IMR-90 (cell line): ENCODE data around the gene TP53AIP1. TPM values are rescaled to one million over a fixed set of nuclear protein-coding genes. Genes with fewer than 3 reads are reported as not detected.
A peak's percentile ranks its signal among the peaks of the same experiment; 100 is the strongest.

Experiments
- ATAC-seq: fragments of 200-7000 bp; cut with Tn5 transposase; 2 replicates; pipeline ENCODE4 v1.9.1; 2020; ENCODE audit warnings: low read depth, mild to moderate bottlenecking, moderate library complexity
- BruUV-seq: library from RNA; stranded (reverse); fragments of 400-500 nt; replicated peaks from 2 replicates; lab custom pipeline; 2021; lab: Mats Ljungman, UMichigan
- CTCF ChIA-PET: fragments of 300-600 bp; formaldehyde crosslinking; extraction: SDS; loops from one replicate; lab custom pipeline; 2021; ENCODE audit warnings: antibody characterized with exemption; lab: Yijun Ruan, JAX
- POLR2A ChIA-PET: fragments of 300-600 bp; sonication (Branson Sonifier 250); formaldehyde crosslinking; loops from one replicate; lab custom pipeline; 2022; ENCODE audit warnings: antibody characterized with exemption; ENCODE audit not compliant: unreplicated experiment; lab: Charles Lee
- DNase-seq: peaks from one replicate; pipeline ENCODE4 v3.0.0; 2013
- H2AFZ ChIP-seq: replicated peaks from 2 replicates; pipeline ENCODE3; 2013; ENCODE audit warnings: low read length, mild to moderate bottlenecking; ENCODE audit not compliant: poor library complexity
- H2AK5ac ChIP-seq: 2 replicates; pipeline ENCODE4 v1.6.1; 2013; ENCODE audit warnings: low read depth, low read length, inconsistent platforms
- H2AK9ac ChIP-seq: replicated peaks from 2 replicates; pipeline ENCODE3; 2013; ENCODE audit warnings: mild to moderate bottlenecking, low read depth, low read length, moderate library complexity; ENCODE audit not compliant: poor library complexity
- H2BK120ac ChIP-seq: 2 replicates; pipeline ENCODE4 v1.6.1; 2013; ENCODE audit warnings: low read depth, low read length, inconsistent platforms
- H2BK15ac ChIP-seq: 3 replicates; pipeline ENCODE4 v1.6.1; 2013; ENCODE audit warnings: low read depth, low read length, inconsistent platforms
- H2BK20ac ChIP-seq: 2 replicates; pipeline ENCODE4 v1.6.1; 2013; ENCODE audit warnings: low read depth, mild to moderate bottlenecking, inconsistent platforms, low read length, moderate library complexity
- H2BK5ac ChIP-seq: 2 replicates; pipeline ENCODE4 v1.6.1; 2013; ENCODE audit warnings: mild to moderate bottlenecking, low read depth, low read length, inconsistent platforms; ENCODE audit not compliant: poor library complexity, severe bottlenecking
- H3K14ac ChIP-seq: replicated peaks from 2 replicates; pipeline ENCODE4 v1.6.1; 2013; ENCODE audit warnings: low read depth, low read length, inconsistent platforms
- H3K18ac ChIP-seq: 2 replicates; pipeline ENCODE4 v1.6.1; 2013; ENCODE audit warnings: low read depth, low read length, control low read depth
- H3K23ac ChIP-seq: 2 replicates; pipeline ENCODE4 v1.6.1; 2013; ENCODE audit warnings: low read depth, low read length, inconsistent platforms
- H3K27ac ChIP-seq: 2 replicates; pipeline ENCODE4 v1.5.1; 2013; ENCODE audit warnings: mild to moderate bottlenecking, control low read depth, low read length; ENCODE audit not compliant: insufficient read depth
- H3K27me3 ChIP-seq: 2 replicates; pipeline ENCODE4 v1.6.1; 2013; ENCODE audit warnings: low read length; ENCODE audit not compliant: control insufficient read depth, insufficient read depth
- H3K36me3 ChIP-seq: 2 replicates; pipeline ENCODE4 v1.6.1; 2013; ENCODE audit warnings: low read length, mixed read lengths; ENCODE audit not compliant: control insufficient read depth, insufficient read depth
- H3K4ac ChIP-seq: 2 replicates; pipeline ENCODE4 v1.6.1; 2013; ENCODE audit warnings: low read depth, low read length, inconsistent platforms
- H3K4me1 ChIP-seq: 2 replicates; pipeline ENCODE4 v1.6.1; 2013; ENCODE audit warnings: low read length, mixed read lengths; ENCODE audit not compliant: control insufficient read depth, insufficient read depth
- H3K4me2 ChIP-seq: 2 replicates; pipeline ENCODE4 v1.6.1; 2013; ENCODE audit warnings: low read depth, mild to moderate bottlenecking, control low read depth, low read length, moderate library complexity
- H3K4me3 ChIP-seq: 2 replicates; pipeline ENCODE4 v1.5.1; 2013; ENCODE audit warnings: low read depth, mild to moderate bottlenecking, control low read depth, low read length, moderate library complexity; ENCODE audit not compliant: insufficient read depth
- H3K56ac ChIP-seq: 2 replicates; pipeline ENCODE4 v1.6.1; 2013; ENCODE audit warnings: low read length, inconsistent platforms; ENCODE audit not compliant: insufficient read depth; ENCODE audit errors: extremely low read depth
- H3K79me1 ChIP-seq, 2 experiments: 2 replicates each; pipeline ENCODE4 v1.6.1; 2013; ENCODE audit warnings: low read length in 2 of 2, inconsistent platforms in 1 of 2, low read depth in 1 of 2
- H3K9ac ChIP-seq: 2 replicates; pipeline ENCODE4 v1.6.1; 2013; ENCODE audit warnings: low read depth, low read length, control low read depth
- H3K9me1 ChIP-seq: 2 replicates; pipeline ENCODE4 v1.6.1; 2013; ENCODE audit warnings: low read length, inconsistent platforms; ENCODE audit not compliant: insufficient read depth
- H3K9me3 ChIP-seq: 2 replicates; pipeline ENCODE4 v1.6.1; 2013; ENCODE audit warnings: low read length; ENCODE audit not compliant: control insufficient read depth, insufficient read depth
- H4K20me1 ChIP-seq: 2 replicates; pipeline ENCODE4 v1.6.1; 2013; ENCODE audit warnings: low read length, inconsistent platforms; ENCODE audit not compliant: insufficient read depth
- H4K5ac ChIP-seq: 2 replicates; pipeline ENCODE4 v1.6.1; 2013; ENCODE audit warnings: mild to moderate bottlenecking, low read depth, low read length, control low read depth
- H4K8ac ChIP-seq, 2 experiments: 2 replicates each; pipeline ENCODE4 v1.6.1; 2013; ENCODE audit warnings: low read depth in 2 of 2, low read length in 2 of 2, control low read depth in 1 of 2, inconsistent platforms in 1 of 2
- H4K91ac ChIP-seq: 2 replicates; pipeline ENCODE4 v1.6.1; 2013; ENCODE audit warnings: low read depth, low read length, inconsistent platforms; ENCODE audit not compliant: insufficient read depth
- CEBPB ChIP-seq: IDR thresholded peaks from 2 replicates; pipeline ENCODE4 v1.6.1; 2012; ENCODE audit warnings: low read depth, low read length, improper control_type of control experiment
- NFE2L2 ChIP-seq: fragments of 150-350 bp; IDR thresholded peaks from 2 replicates; pipeline ENCODE4 v1.6.1; 2016; ENCODE audit warnings: low read depth, mild to moderate bottlenecking, low read length
- SMC3 ChIP-seq: fragments of 150-350 bp; IDR thresholded peaks from 2 replicates; pipeline ENCODE4 v1.6.1; 2016; ENCODE audit warnings: low read depth, mild to moderate bottlenecking, antibody characterized with exemption, low read length, moderate library complexity
- USF2 ChIP-seq: fragments of 150-350 bp; IDR thresholded peaks from 2 replicates; pipeline ENCODE4 v1.6.1; 2017; ENCODE audit warnings: mild to moderate bottlenecking, antibody characterized with exemption, low read length, low read depth
- WGBS, 2 experiments: methylation state at CpG; one replicate each; pipeline versions ENCODE4 v1.1.5 to v1.1.7; 2013; ENCODE audit warnings: missing lambda C conversion rate in 2 of 2; ENCODE audit not compliant: insufficient read length in 1 of 2; ENCODE audit errors: extremely low coverage in 2 of 2; 5-methylcytosine and 5-hydroxymethylcytosine counted together
- dilution Hi-C: fragments of 300-500 bp; cut with HindIII; formaldehyde crosslinking; loops from one replicate; pipeline ENCODE4 v1.14.3; 2018; ENCODE audit warnings: low sequenced_read_pairs; ENCODE audit not compliant: unreplicated experiment
- in situ Hi-C: fragments of 300-500 bp; cut with MboI; formaldehyde crosslinking; loops from 3 replicates; pipeline ENCODE4 v1.14.3; 2019; ENCODE audit warnings: low sequenced_read_pairs, inconsistent platforms, mixed read lengths
- intact Hi-C: fragments of 100-400 bp; cut with micrococcal nuclease; formaldehyde crosslinking; loops from 2 replicates; pipeline ENCODE4 v1.10.0; 2022
- polyA plus RNA-seq, 3 experiments: library from polyadenylated mRNA; depleted of rRNA; stranded (reverse); fragments of >200 nt; gene quantifications; 2 replicates each; pipeline ENCODE4 v1.2.3, GENCODE V29; 2012; ENCODE audit warnings: low replicate concordance in 1 of 3
- total RNA-seq: library from RNA; depleted of rRNA; stranded (reverse); fragments of >200 nt; gene quantifications from 2 replicates; pipeline ENCODE4 v1.2.3, GENCODE V29; 2012

Gene TP53AIP1
- total and polyA plus RNA-seq, 2 of the 4 experiments (the other 2 are of a cell fraction), result not detected

DNA sequence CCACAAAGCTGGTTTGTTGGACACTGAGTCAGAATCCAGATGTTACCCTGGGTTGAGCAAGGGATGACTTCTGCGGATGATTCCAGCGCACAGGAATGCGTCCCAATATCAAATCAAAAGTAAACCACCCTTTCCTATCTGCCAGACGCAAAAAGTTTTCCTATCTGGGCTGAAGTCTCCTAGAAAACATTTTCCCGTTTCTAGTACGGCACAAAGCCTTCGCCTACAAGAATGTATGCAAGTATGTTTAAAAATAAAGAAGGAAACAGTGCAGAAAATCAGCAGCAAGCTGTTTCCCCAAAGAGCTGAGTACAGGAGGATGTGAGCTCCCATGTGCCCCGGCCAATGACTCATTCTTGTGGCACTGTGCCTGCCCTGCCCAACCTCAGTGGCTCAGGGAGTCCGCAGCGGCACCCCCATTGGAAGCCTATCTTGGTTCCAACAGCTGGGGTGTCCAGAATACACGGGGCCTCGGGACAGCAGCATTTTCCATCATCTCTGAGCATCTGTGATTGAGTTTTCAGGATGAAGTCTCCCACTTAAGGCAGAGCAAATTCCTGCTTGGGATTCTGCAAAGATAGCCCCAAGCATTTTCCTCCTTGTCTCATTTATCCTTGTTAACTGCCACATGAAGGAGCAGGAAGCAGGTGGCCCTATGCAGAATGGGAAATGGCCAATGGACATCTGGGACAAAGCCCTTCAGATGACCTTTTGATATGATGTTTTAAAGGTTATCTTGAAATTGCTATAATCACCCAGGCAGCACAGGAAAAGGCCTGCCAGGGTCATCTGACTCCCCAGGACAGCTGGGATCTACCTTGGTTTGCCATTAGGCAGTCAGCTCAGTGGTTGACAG, 34.1 kb downstream of the TP53AIP1 start:
- Histone ChIP-seq H4K91ac (peak overlapping the region; percentile 53), H3K23ac (no peak overlapping the region), H4K5ac (peak overlapping the region; percentile 27; the same call in 1 of the 2 replicates), H2AK5ac (peak overlapping the region; percentile 14), H3K4me3 (no peak overlapping the region), H3K56ac (0 out of 2 replicates have a peak overlapping the region, but pooled peaks have one; percentile 21), H3K9me3 (peaks cover 3% of the 10 kb centered on the region; the same call in 1 of the 2 replicates), H3K9me1 (peaks cover 7% of the 10 kb centered on the region; the same call in 1 of the 2 replicates), H3K36me3 (no peaks in the 10 kb centered on the region), H3K27me3 (peaks cover 9% of the 10 kb centered on the region), H3K4me1 (peaks cover 27% of the 10 kb centered on the region), H3K79me1 (no peaks in the 10 kb centered on the region), H2AK9ac (peak overlapping the region; percentile 44), H3K4me2 (peak overlapping the region; percentile 54), H3K9ac (no peak overlapping the region), H2AFZ (peak overlapping the region; percentile 0), H3K14ac (no peak overlapping the region), H3K27ac (peak overlapping the region; percentile 41; the same call in 1 of the 2 replicates), H2BK120ac (peak overlapping the region; percentile 33), H4K8ac (peak overlapping the region in 1 of 2 experiments; percentile 31; a peak in 1 of 4 replicates), H3K18ac (peak overlapping the region; percentile 48), H3K4ac (peak overlapping the region; percentile 41), H2BK5ac (peak overlapping the region; percentile 48), H2BK15ac (0 out of 3 replicates have a peak overlapping the region, but pooled peaks have one; percentile 30), H4K20me1 (no peaks in the 10 kb centered on the region), H2BK20ac (peak overlapping the region; percentile 30)
- 0% methylated on average over 1 of the region's 12 CpGs; no CpG with 5 or more reads in 1 of the 2 experiments for WGBS, 2 experiments
- no TSS peak for BruUV-seq
- intact Hi-C loops, result no loop called here
- peak; percentile 82 for DNase-seq
- dilution Hi-C loops, result no loop called here
- POLR2A ChIA-PET, result no interaction called here
- in situ Hi-C loops, result no loop called here
- TF ChIP-seq NFE2L2 (no peak), USF2 (peak; percentile 59; the same call in 1 of the 2 replicates), SMC3 (no peak), CEBPB (peak; percentile 90)
- CTCF ChIA-PET, result interaction anchor here (1.5 kb wide), 1 partner anchor 48 kb away, joined by 3 read pairs; no protein-coding TSS in a partner anchor
- ATAC-seq, result peak; percentile 43
